Epithelial cell of proximal tubule (primary cell): ENCODE measurements around the gene MPP2. TPM values are rescaled to one million over a fixed set of nuclear protein-coding genes. Genes with fewer than 3 reads are reported as not detected.

ENCODE experiments used
- DNase-seq: peaks from one replicate; pipeline ENCODE4 v3.0.0-alpha.2; 2011; ENCODE audit warnings: low read depth
- H3K4me3 ChIP-seq: 2 replicates; pipeline ENCODE4 v1.5.1; 2011; ENCODE audit warnings: low read depth, mild to moderate bottlenecking, low read length
- total RNA-seq: library from RNA; depleted of rRNA; stranded (reverse); fragments of >200 nt; gene quantifications from 2 replicates; pipeline ENCODE4 v1.2.3, GENCODE V29; 2015
- TF ChIP-seq, protein P1 (sequence below): conservative IDR thresholded peaks from 2 replicates; pipeline ENCODE4 v1.5.1; 2012; ENCODE audit warnings: low read depth, mild to moderate bottlenecking, low read length

The MPP2 gene
- total RNA-seq, 1 donor from 2014 or later, result 14.1 TPM

DNA sequence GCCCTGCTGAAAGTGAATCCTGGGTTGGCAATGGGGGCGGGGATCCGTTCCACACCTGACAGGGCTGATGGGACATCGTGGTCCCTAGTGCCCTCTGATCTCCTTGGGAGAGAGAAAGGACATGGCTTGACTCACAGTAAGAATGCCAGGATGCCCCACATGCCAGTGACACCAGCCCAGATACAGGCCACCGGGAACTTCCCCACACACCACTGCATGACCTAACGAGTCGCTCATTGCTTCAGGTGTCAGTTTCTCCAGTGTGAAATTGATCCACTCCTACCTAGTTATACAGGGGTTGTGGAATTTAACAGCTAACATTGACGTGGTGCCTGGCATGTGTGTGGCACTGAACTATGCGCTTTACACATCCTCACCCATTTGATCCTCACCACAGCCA, 52.8 kb downstream of the MPP2 start:
- DNase-seq, result no peak

DNA sequence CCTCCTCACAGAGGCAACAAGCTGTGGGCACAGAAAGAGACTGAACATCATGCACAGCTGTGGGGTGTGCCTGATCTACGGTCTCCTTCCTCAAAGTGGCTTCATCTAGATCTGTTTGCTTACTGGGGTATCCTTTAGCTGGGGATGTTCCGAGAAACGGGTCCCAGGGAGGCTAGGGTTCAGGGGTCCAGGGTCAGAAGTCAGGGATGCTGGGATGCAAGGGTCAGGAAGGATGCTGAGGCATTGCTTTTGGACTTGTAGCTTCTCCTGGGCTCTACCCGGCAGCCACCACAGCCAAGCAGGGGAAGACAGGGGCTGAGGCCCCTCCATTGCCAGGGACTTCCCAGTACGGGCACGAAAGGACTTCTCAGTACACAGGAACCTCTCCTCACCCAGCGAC, 53.8 kb downstream of the MPP2 start:
- TF ChIP-seq, protein P1, sequence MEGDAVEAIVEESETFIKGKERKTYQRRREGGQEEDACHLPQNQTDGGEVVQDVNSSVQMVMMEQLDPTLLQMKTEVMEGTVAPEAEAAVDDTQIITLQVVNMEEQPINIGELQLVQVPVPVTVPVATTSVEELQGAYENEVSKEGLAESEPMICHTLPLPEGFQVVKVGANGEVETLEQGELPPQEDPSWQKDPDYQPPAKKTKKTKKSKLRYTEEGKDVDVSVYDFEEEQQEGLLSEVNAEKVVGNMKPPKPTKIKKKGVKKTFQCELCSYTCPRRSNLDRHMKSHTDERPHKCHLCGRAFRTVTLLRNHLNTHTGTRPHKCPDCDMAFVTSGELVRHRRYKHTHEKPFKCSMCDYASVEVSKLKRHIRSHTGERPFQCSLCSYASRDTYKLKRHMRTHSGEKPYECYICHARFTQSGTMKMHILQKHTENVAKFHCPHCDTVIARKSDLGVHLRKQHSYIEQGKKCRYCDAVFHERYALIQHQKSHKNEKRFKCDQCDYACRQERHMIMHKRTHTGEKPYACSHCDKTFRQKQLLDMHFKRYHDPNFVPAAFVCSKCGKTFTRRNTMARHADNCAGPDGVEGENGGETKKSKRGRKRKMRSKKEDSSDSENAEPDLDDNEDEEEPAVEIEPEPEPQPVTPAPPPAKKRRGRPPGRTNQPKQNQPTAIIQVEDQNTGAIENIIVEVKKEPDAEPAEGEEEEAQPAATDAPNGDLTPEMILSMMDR, result no peak
- no peak overlapping the region for H3K4me3 ChIP-seq
- no peak for DNase-seq

More for the DNA sequence above, 52.8 kb downstream of the MPP2 start:
- no peak overlapping the region for H3K4me3 ChIP-seq
- TF ChIP-seq, protein P1, result no peak

DNA sequence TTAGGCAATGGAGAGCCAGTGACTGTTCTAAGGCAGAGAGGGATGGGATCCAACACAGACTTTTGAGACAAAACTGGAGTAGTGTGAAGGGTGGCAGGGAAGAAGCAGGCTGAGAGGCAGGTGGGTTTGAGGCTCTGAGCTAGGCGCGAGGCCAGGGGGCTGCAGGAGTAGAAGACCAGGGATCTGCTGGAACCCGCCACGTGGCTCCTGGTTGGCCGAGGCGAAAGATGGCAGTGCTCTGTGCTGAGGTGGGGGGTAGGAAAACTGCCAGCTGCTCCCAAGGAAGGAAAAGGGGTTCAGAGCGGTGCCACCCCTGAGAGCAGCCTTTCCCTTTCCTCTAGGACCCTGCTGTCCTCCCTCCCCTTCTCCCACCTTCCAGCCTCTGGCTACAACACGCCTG, 54.8 kb downstream of the MPP2 start:
- no peak overlapping the region for H3K4me3 ChIP-seq
- DNase-seq, result no peak
- TF ChIP-seq, protein P1, result no peak

DNA sequence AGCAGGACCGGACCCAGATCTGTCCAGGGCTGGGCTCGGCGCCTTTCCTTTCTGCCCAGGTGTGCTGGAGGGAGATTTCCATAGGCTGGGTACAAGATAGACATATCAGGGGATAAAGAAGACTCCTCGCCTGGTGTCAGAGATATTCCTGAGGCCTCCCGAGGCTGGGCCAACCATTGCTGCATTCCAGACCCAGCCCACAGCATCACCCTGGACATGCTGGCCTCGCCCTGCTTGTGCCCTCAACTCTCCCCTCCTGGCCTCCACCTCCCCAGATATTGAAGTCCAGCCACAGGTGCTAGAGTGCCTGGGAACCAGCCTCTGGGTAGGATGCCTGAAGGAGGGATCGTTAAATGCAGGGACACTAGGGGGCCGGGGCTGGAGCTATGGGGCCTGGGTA, 58.2 kb downstream of the MPP2 start:
- TF ChIP-seq, protein P1, result no peak
- DNase-seq, result no peak
- H3K4me3 ChIP-seq, result no peak overlapping the region

DNA sequence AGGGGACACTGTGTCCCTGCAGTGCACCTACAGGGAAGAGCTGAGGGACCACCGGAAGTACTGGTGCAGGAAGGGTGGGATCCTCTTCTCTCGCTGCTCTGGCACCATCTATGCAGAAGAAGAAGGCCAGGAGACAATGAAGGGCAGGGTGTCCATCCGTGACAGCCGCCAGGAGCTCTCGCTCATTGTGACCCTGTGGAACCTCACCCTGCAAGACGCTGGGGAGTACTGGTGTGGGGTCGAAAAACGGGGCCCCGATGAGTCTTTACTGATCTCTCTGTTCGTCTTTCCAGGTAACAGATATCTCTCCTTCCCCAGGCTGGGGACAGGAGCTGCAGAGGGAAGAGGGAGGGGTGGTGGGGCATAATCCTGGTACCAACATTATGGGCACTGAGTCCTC, 58.7 kb downstream of the MPP2 start:
- no peak overlapping the region for H3K4me3 ChIP-seq
- TF ChIP-seq, protein P1, result no peak
- DNase-seq, result no peak

DNA sequence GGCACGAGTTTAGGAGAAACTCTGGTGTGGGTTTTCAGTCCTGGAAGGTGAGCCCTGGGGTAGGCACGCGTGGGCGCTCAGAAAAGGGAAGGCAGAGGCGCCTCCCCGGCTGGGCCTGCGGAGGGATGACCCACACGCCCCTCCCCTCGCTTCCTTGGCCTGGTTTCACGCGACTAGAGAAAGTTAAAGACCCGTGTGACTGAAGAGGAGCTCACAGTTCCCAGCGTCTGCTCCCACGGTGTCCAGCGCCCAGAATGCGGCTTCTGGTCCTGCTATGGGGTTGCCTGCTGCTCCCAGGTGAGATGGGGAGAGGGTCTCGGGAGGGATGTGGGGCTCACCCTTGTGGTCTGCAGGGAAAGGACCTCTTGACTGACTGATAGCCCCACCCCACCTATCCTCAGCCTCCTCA, 60.4 kb downstream of the MPP2 start, which contains the start of gene CD300LG:
Gene CD300LG, plus strand, starts transcription at position 214 of the 409 bp plus-strand sequence. Its CDS starts 41 bp downstream, at position 255.
- no peak within 1 kb of the TSS for H3K4me3 ChIP-seq
- TF ChIP-seq, protein P1, result no peak
- DNase-seq, result no peak

DNA sequence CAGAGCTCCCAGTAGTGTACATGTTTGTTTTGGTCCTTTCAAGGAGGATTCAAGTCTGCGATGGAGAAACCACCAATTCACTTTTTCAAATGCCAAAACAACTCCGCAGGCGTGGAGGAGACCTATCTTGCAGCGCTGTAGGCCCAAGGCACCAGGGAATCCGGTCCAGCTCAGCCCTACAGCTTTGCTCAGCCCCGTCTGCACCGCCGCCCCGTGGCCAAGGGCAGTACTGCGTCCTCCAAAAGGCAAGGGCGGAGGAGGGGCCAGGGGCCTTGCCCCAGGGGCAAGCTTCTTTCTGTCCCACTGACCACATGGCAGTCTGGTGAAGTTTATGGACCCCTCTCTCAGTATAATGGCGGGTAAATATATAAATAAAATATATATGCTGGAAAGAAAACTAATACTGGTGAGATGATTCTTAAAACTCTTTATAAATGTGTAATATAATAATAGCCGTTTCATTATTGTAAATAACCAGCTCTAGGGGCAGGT, 61.1 kb downstream of the MPP2 start:
- no peak overlapping the region for H3K4me3 ChIP-seq
- no peak for DNase-seq
- TF ChIP-seq, protein P1, result peak; percentile 98
